Anterior cingulate cortex (tissue), 58 donors: ENCODE measurements around the gene PDCD11.

Experiments used
- DNase-seq, 58 donors: peaks; one replicate each; lab custom pipeline; 2025; lab: John Stamatoyannopoulos, UW

The PDCD11 gene

DNA sequence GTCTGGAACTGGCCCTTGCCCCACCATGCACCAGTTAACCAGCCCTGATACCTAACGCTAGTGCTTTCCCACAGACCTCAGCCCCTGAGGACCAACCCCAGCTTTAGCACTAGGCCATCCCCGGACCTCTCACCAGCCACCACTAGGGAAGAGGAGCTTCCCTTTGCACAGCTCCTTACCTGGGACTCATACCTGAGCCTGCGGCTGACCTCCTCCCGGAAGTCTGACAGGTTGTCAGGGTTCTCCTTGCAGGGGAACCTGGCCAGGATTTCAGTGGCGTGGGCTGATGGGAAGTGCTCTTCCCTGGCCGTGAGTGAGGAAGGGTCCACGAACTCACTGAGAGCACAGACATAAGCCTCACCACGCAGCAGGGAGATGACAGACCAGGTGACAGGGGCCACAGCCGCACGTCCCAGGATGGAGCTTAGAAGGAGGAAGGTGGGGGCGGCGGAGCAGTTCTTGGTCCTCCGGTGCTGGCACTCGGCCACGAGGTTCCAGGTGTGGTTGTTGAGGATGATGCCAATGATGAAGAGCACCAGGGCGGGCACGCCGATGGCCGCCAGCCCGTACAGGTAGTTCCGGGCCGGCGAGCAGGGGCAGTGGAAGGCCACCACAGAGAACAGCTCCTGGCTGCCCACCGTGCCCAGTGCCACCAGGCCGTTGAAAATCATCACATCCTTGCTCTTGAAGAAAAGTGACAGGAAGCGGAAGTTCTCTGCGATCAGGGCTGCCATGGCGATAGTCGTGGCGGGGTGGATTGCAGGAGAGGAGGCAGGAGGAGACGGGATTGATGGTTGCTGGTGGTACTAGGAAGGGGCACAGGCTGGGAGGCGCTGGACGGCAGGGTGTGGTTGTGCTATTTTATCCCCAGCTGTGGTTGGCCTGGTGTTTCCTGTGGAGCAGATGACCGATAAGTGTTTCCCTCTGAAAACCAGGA is 53.0 kb downstream of the PDCD11 start:
- DNase-seq: no peak

GRCh38 chr10:103450201-103450695 is 53.8 kb downstream of the PDCD11 start:
- no peak for DNase-seq

DNA sequence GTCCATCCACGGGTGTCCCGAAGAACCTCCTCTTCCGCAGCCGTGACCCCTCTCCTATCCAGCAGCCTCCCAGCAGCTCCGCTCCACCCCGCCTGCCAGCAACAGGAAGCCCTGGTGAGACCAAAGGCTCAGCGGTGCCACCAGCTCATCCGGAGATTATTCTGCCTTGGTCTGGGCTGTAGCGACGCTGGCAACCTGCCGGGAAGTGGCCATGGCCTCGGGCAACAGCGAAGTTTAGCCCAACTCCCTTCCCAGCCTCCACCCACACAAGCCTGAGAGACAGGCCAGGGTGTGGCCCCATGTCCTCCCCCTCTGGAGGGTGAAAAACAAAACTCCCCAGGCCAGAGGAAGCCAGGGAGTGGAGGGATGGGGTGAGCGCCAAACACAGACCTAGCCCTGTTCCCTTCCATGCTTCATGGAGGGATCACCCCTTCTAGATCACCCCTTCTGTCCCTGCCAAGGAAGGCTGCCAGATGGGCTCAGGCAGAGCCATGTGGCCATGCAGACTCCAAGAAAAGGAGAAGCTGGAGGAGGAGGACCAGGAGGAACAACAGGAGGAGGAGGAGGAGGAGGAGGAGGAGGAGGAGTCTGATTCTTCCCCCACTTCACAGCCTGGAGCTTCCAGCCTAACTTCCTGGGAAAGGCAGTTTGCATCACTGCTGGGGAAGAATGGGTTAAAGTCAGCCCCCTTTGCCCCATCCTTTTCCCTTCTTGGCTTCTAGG is 54.8 kb downstream of the PDCD11 start:
- peak in 10 of 58 donors; percentile 20 to 52 (median 36) for DNase-seq

DNA sequence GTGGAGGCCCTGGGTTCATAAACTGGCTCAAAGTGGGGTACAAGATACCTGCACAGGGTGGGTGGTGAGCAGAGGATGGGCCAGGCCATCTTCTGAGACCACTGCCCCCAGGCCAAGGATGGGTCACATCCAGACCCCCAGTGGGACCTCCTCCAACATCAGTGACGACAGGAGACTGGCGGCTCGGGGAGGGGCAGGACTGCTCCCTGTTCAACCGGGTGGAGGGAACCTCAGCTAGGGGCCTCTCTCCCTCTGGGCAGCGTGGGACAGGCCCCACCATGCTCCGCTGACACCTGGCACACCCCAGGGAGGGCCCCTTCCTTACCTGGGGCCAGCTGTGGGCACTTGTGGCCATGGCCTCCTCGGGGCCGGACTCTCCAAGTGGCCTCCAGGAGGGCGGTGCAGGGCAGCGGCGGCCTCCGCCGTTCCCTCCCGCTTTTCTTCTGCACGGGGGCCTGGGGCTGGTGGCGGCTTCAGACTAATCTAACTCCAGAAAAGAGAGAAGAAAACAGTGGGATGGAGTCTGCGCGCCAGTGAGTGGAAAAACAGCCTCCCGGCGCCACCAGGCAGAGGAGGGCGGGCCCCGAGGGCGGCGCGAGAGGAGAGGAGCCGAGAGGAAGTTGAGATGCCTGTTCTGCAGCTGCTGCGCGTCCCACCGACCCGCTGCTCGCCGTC is 55.5 kb downstream of the PDCD11 start, which contains the start of gene CALHM2:
CALHM2 (minus strand) TSS at position 540 of the 675 bp plus-strand sequence. CDS start 2,429 bp downstream, outside the sequence.
- DNase-seq: peak in 44 of 58 donors; percentile 7 to 71 (median 28)

DNA sequence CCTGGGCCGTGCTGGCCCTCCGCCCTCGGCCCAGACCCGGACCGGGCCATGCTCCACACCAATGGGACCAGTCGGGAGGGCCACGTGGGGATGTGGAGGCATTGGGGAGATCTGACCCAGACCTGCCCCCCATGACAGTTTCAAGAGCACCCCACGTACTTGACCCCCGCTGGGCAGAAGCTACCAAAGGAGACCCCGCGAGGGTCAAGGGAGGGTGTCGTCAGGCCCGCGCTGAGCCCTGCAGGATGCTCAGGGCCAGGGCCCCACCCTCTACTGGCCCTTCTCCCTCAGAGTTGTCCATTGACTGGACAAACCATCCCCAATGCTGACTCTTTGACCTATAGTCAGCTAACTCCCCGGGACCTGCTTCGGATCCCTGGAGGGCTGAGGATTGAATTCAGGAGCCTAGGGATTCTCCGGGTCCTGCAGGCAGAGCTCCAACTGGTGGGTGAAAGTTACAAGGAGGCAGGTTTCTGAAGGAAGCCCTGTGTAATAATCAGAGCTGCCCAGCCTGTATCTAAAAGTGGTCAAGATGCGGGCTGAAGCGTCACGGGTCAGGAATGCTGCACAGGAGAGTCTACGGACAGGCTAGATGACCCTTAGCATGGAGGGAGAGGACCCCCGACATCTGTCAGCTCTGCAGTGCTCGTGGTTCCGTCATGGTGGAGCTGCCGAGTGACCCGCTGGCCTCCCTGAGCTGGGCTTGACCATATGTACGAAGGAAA is 56.2 kb downstream of the PDCD11 start:
- no peak for DNase-seq

DNA sequence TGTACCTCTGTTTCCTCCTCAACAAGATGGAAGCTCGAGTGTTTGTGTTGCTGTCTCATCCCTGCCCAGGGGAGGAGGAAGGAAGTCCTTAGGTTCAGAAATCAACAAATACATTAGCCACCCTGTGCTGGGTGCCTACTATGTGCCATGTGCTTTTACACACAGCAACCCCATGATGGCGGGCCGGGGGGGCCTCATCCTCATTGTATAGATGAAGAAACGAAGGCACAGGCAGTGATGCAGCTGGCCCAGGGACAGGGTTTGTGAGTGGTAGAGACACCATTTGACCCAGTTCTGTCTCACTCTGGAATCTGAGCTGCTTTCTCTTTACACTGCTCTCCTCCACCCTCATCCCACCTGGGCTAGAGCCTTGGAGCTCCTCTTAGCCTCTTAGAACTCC is 57.6 kb downstream of the PDCD11 start:
- no peak for DNase-seq

- DNase-seq: no peak
These were observed 58.8 kb downstream of the PDCD11 start for GRCh38 chr10:103455235-103455634.

DNA sequence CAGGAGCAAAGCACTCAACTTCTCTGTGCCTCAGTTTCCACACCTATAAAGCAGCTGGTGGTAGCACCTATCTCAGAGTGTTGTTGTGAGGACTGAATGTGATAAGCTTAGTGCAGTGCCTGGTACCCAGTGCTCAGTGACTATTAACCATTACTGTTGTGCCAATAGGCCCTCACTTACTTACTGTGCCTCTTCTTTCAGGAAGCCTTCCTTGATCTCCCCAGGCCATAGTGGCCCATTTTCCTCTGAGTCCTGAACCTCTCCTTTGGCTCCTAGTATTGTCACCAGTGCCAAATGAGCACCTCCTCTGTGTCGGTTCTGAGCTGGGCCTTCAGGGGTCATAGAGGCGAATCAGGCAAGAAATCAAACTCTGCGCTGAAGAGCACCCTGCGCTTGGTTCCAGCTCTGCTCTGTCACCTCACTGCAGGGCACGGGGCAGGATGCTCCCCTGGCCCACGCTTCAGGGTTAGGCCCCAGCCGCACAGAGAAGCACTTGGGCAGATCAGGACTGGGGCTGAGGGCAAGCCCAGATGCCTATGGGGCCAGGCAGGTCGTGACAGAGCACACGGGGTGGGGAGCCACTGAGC is 59.7 kb downstream of the PDCD11 start:
- no peak for DNase-seq

- DNase-seq: no peak
These were observed 60.8 kb downstream of the PDCD11 start for GRCh38 chr10:103457176-103457712.

DNA sequence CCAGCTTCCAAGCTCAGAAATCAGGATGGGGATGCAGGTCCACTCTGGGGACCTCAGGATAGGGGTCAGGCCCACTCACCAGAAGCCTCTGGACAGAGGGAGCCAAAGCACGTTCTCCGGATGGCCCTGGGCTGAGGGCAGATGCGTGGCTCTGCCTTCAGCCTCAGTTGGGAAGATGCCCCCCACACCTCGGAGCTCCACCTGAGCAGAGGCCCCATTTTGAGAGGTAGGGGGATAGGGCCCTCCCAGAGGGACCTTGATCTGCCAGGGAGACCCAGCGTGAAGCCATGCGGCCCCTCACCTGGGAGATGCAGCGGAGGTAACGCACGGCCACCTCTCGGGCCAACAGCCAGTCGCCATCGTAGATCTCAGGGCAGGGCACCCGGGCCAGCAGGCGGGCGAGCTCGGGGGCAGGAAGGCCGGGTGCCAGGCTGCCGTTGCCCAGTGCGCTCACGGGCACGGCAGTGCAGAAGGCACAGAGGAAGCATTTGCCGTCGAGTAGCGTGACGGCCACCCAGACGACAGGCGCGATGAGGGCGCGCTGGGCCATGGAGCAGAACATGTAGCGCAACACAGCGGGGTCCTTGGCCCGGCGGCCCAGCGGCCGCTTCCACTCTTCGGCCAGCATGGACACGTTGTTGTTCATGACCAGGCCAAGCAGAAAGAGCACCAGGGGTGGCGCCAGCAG is 61.6 kb downstream of the PDCD11 start:
- DNase-seq: no peak

- peak in 25 of 58 donors; percentile 4 to 72 (median 36) for DNase-seq
These were observed 62.3 kb downstream of the PDCD11 start, which contains the start of gene CALHM1 for GRCh38 chr10:103458720-103459119. Gene CALHM1, minus strand, starts transcription at chr10:103458900. Its CDS starts 149 bp downstream, at chr10:103458751.

DNA sequence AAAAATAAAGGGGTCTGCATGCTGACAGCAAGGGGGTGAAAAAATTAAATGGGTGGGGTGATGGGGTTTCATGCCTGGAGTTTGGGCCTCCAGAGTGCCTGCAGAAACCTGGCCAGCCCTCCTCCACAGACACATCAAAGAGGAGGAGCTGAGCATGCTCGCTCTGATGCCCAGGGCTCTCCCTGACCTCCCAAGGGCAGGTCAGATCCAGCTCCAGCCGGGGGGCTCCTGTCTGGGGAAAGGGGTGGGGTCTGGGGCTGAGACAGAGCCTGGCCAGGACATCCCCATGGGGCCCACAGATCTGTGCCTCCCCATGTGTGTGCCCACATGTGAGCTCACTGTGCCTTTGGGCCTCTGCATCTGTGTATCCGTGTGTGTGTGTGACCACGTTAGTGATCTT is 63.2 kb downstream of the PDCD11 start:
- no peak for DNase-seq

DNA sequence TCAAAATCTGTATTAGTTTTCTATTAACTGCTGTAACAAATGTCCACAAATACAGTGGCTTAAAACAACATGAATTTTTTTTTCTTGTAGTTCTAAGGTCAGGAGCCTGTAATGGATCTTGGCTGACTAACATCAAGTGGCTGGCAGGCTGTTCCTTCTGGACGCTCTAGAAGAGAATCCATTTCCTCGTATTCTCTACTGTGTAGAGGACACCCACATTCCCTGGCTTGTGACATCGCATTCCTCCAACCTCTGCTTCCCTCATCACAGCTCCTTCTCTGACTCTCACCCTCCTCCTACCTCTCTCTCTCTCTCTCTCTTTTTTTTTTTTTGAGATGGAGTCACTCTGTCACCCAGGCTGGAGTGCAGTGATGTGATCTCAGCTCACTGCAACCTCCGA is 67.1 kb downstream of the PDCD11 start:
- DNase-seq: no peak

- DNase-seq: no peak
These were observed 69.2 kb downstream of the PDCD11 start for GRCh38 chr10:103465411-103466179.

GRCh38 chr10:103466734-103467133 is 70.3 kb downstream of the PDCD11 start:
- DNase-seq: no peak

GRCh38 chr10:103467406-103467805 is 71.0 kb downstream of the PDCD11 start:
- no peak for DNase-seq

GRCh38 chr10:103469201-103469600 is 72.8 kb downstream of the PDCD11 start:
- DNase-seq: no peak
